NCI-H2196 treated with DMSO at 0.1 percent for 48 hours (cell line): ENCODE measurements around the gene NACAD.
"Not testable (repeated sequence)": the region's sequence is repeated elsewhere in the genome, so short reads cannot be mapped to it uniquely, and the experiment has no call there.

ENCODE experiments used
- DNase-seq: peaks from one replicate; lab custom pipeline; 2025; ENCODE audit not compliant: unreplicated experiment; lab: John Stamatoyannopoulos, UW

The NACAD gene

GRCh38 chr7:45114926-45115325 is 26.2 kb upstream of the NACAD start:
- DNase-seq, result no peak

- DNase-seq, result not testable (repeated sequence)
Observed at GRCh38 chr7:45114257-45114656, 25.5 kb upstream of the NACAD start.

- no peak for DNase-seq
Observed at GRCh38 chr7:45112648-45113047, 23.9 kb upstream of the NACAD start.

- peak; percentile 86 for DNase-seq
Observed at GRCh38 chr7:45111298-45112223, 22.8 kb upstream of the NACAD start, which contains the start of gene TBRG4. Gene TBRG4 (minus strand): TSS chr7:45111697. CDS start chr7:45109237, 2,460 bp downstream.

- no peak for DNase-seq
Observed at GRCh38 chr7:45108863-45109262, 20.1 kb upstream of the NACAD start.

GRCh38 chr7:45107356-45107755 is 18.6 kb upstream of the NACAD start:
- no peak for DNase-seq

GRCh38 chr7:45106820-45107219 is 18.1 kb upstream of the NACAD start:
- no peak for DNase-seq

- no peak for DNase-seq
Observed at GRCh38 chr7:45105588-45106188, 16.9 kb upstream of the NACAD start.

GRCh38 chr7:45104844-45105587 is 16.2 kb upstream of the NACAD start:
- no peak for DNase-seq

GRCh38 chr7:45103958-45104843 is 15.4 kb upstream of the NACAD start:
- DNase-seq, result no peak

GRCh38 chr7:45102785-45103712 is 14.3 kb upstream of the NACAD start:
- DNase-seq, result no peak

GRCh38 chr7:45101748-45102147 is 13.0 kb upstream of the NACAD start:
- DNase-seq, result no peak

GRCh38 chr7:45100761-45101480 is 12.2 kb upstream of the NACAD start:
- no peak for DNase-seq

- DNase-seq, result no peak
Observed at GRCh38 chr7:45099891-45100760, 11.4 kb upstream of the NACAD start.

GRCh38 chr7:45098983-45099839 is 10.4 kb upstream of the NACAD start:
- DNase-seq, result no peak

GRCh38 chr7:45092931-45093235 is 4.1 kb upstream of the NACAD start:
- DNase-seq, result no peak
